ENCODE measurements around the gene SHOX.
"Not testable (repeated sequence)": the region's sequence is repeated elsewhere in the genome, so short reads cannot be mapped to it uniquely, and the experiment has no call there.

Gene SHOX

DNA sequence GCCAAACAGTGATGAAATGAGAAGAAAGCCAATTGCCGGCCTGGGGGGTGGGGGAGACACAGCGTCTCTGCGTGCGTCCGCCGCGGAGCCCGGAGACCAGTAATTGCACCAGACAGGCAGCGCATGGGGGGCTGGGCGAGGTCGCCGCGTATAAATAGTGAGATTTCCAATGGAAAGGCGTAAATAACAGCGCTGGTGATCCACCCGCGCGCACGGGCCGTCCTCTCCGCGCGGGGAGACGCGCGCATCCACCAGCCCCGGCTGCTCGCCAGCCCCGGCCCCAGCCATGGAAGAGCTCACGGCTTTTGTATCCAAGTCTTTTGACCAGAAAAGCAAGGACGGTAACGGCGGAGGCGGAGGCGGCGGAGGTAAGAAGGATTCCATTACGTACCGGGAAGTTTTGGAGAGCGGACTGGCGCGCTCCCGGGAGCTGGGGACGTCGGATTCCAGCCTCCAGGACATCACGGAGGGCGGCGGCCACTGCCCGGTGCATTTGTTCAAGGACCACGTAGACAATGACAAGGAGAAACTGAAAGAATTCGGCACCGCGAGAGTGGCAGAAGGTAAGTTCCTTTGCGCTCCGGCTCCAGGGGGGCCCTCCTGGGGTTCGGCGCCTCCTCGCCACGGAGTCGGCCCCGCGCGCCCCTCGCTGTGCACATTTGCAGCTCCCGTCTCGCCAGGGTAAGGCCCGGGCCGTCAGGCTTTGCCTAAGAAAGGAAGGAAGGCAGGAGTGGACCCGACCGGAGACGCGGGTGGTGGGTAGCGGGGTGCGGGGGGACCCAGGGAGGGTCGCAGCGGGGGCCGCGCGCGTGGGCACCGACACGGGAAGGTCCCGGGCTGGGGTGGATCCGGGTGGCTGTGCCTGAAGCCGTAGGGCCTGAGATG, at the start of gene SHOX:
Gene SHOX (plus strand): TSS at position 180 of the 885 bp plus-strand sequence. CDS start 107 bp downstream, at position 287.
- in situ Hi-C loops (cut with HindIII; ENCODE audit: low sequenced_read_pairs): no loop called here

DNA sequence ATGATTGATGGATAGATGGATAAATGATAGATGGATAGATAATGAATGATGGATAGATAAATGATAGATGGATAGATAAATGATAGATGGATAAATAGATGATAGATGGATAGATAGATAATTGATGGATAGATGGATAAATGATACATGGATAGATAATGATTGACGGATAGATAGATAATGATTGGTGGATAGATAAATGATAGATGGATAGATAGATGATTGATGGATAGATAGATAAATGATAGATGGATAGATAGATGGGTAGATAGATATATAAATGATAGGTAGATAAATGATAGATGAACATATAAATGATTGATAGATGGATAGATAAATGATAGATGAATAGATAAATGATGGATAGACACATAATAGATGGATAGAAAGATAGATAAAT, 49.5 kb upstream of the SHOX start:
- in situ Hi-C loops (cut with HindIII; ENCODE audit: low sequenced_read_pairs): no loop called here

DNA sequence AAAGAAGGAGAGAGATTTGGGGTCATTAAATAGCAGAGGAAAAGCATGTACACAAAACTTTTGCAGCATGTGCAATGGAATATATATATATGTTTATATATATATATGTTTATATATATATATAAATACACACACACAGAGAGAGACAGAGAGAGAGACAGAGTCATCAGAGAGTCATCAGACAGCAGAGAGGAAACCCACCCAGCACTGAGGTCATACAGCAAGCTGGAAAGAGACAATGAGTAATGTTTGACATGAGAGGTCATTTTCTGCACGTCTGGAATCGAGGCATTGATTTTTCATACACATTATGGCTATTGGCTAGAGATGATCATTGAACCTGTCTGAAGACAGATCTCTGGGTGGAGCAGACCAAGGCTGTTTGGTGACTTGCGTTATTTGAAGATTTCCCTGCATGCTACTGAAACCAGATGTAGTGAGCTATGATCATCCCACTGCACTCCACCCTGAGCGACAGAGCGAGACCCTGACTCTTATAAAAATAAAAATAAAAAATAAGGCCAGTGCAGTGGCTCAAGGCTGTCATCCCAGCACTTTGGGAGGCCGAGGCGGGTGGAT, 48.8 kb upstream of the SHOX start:
- in situ Hi-C loops (cut with HindIII; ENCODE audit: low sequenced_read_pairs): no loop called here

DNA sequence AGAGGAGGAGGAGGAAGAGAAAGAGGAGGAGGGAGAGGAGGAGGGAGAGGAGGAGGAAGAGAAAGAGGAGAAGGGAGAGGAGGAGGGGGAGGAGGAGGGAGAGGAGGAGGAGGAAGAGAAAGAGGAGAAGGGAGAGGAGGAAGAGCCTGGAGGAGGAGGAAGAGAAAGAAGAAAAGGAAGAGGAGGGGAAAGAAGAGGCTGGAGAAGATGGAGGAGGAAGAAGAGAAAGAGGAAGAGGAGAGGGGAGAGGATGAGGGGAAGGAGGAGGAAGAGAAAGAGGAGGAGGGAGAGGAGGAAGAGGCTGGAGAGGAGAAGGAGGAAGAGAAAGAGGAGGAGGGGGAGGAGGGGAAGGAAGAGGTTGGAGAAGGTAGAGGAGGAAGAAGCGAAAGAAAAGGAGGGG, 46.0 kb upstream of the SHOX start:
- in situ Hi-C loops (cut with HindIII; ENCODE audit: low sequenced_read_pairs): no loop called here

DNA sequence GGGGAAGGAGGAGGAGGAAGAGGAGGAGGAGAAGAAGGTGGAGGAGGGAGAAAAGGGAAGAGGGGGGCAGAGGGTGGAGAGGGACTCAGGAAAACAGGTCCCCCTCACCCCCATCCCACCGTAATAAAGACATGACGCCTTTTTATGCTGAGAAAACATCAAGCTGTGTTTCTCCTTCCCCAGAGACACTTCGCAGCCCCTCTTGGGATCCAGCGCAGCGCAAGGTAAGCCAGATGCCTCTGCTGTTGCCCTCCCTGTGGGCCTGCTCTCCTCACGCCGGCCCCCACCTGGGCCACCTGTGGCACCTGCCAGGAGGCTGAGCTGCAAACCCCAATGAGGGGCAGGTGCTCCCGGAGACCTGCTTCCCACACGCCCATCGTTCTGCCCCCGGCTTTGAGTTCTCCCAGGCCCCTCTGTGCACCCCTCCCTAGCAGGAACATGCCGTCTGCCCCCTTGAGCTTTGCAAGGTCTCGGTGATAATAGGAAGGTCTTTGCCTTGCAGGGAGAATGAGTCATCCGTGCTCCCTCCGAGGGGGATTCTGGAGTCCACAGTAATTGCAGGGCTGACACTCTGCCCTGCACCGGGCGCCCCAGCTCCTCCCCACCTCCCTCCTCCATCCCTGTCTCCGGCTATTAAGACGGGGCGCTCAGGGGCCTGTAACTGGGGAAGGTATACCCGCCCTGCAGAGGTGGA, 45.3 kb upstream of the SHOX start:
- in situ Hi-C loops (cut with HindIII; ENCODE audit: low sequenced_read_pairs): no loop called here

DNA sequence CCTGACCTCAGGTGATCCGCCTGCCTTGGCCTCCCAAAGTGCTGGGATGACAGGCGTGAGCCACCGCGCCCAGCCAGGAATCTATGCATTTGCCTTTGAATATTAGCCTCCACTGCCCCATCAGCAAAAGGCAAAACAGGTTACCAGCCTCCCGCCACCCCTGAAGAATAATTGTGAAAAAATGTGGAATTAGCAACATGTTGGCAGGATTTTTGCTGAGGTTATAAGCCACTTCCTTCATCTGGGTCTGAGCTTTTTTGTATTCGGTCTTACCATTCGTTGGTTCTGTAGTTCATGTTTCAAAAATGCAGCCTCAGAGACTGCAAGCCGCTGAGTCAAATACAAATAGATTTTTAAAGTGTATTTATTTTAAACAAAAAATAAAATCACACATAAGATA, 44.2 kb upstream of the SHOX start:
- in situ Hi-C loops (cut with HindIII; ENCODE audit: low sequenced_read_pairs): no loop called here

DNA sequence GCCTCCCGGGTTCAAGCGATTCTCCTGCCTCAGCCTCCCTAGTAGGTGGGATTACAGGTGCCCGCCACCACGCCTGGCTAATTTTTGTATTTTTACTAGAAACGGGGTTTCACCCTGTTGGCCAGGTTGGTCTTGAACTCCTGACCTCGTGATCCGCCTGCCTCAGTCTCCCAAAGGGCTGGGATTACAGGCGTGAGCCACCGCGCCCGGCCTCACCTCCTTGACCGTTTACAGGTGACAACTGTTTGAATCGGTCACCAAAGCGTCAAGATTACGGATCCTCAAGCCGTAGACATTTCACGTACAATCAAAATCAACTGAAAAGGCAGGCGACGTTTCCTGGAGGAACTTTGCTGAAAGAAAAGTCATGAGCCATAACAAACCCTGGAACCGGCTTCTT, 41.3 kb upstream of the SHOX start:
- in situ Hi-C loops (cut with HindIII; ENCODE audit: low sequenced_read_pairs): not testable (repeated sequence)

DNA sequence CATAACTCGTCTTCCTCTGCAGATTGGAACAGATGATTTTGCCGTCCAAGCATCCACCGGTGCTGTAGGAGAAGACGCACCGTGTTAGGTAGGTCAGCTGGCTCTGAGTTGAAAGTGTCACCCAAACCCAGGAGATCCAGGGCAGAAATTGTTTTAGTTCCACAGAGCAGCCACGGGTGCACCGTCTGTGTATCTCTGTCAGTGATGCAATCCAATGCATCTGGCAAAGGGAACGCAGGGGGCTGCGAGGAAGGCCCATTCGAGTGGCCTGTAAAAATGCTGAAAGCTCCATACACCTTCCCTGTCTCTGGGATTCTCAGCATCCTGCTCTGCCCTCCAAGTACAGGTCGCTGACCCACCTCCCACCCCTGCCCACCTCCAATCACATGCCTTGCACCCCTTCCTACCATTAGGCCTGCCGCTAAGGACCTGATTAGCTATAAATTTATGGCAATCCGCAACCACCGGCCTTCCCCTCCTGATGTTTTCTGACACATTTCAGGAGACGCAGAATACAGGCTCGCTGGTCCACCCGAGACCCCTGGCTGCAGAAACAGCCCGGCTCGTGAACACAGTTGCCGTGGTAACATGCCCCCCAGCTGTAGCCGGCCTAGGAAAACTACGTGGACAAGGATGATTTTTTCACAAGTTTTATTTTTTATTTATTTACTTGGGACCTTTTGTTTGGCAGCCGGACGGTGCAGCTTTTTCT, 39.7 kb upstream of the SHOX start:
- in situ Hi-C loops (cut with HindIII; ENCODE audit: low sequenced_read_pairs): no loop called here

DNA sequence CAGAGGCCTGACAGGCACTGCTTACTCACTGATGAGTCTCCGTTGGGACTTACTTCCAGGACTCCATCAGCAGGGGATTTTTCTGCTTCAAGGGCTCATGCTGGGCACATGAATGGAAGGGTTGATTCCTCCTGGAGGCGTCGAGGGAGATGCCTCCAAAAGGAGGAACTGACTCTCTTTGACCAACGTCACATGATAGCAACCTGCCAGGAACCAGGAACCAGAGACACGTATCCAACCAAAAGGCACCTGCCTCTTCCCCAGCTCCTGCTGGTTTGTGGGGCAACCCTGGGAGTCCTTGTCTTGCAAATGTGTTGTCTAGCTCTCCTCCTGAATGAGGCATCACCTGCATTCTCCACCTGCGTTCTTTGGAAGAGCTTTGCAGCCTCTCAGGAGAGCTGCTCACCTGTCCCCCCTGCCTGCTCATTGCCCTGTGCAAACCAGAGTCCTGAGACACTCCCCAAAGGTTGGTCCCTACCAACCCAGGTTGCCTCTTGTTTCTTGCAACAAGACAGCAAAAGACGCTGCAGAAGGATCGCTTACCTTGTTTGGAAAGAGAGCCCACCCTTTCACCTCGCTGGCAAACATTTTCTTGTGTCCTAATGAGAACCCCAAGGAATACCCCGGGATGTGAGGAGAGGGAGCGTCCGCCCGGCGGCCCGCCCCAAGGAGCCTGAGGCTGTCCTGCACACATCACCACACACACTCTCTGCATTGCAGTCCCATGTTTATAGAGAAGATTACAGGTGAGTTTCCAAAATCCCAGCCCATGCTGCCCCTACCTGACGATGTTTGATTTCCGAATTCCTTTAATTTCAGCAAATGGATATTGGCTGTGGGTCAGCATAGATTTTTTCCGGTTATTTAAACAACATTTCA, 30.5 kb upstream of the SHOX start:
- in situ Hi-C loops (cut with HindIII; ENCODE audit: low sequenced_read_pairs): no loop called here

DNA sequence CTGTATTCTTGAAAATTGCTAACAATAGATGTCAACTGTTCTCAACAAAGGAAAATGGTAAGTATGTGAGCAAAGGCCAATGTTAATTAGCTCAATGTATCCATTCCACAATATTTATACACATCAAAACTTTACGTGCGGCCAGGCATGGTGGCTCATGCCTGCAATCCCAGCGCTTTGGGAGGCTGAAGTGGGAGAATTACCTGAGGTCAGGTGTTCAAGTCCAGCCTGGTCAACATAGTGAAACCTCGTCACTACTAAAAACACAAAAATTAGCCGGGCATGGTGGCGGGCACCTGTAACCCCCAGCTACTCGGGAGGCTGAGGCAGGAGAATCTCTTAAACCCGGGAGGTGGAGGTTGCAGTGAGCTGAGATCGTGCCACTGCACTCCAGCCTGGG, 27.6 kb upstream of the SHOX start:
- in situ Hi-C loops (cut with HindIII; ENCODE audit: low sequenced_read_pairs): not testable (repeated sequence)

DNA sequence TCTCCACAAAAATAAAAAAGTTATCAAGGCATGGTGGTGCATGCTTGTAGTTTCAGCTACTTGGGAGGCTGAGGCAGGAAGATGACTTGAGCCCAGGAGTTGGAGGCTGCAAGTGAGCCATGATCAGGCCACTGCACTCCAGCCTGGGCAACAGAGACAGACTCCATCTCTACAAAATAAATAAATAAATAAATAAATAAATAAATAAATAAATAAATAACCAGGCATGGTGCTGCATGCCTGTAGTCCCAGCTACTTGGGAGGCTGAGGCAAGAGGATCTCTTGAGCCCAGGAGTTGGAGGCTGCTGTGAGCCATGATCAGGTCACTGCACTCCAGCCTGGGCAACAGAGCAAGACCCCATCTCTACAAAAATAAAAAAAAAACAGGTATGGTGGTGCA, 26.0 kb upstream of the SHOX start:
- in situ Hi-C loops (cut with HindIII; ENCODE audit: low sequenced_read_pairs): not testable (repeated sequence)

DNA sequence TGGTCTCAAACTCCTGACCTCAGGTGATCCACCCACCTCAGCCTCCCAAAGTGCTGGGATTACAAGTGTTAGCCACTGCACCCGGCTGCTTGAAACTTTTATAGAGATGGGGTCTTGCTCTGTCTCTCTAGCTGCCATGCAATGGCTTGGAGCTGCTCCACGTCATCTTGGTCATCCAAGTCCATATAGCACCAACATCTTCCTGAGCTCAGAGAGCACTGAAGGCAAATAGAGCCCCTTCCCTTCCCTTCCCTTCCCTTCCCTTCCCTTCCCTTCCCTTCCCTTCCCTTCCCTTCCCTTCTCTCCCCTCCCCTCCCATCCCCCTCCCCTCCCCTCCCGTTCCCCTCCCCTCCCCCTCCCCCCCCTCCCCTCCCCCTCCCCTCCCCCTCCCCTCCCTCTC, 22.5 kb upstream of the SHOX start:
- in situ Hi-C loops (cut with HindIII; ENCODE audit: low sequenced_read_pairs): not testable (repeated sequence)

DNA sequence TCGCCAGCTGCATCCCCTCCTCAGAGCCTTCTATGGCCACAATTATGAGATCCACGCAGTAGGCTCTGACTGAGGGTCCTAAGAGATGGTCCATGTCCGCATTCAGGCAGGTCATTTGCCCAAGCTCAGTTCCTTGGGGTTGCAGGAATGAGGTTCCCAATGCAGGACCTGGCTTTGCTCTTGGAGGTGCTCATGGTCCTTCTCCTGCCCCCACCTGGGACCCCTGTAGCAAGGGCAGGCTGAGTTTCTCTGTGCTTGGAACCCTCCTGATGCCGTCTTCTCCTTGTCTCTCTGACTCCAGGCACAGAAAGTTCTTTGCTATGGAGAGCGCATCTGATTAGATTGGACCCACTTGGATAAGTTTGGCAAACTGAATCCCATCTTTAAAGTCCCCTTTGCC, 16.5 kb upstream of the SHOX start:
- in situ Hi-C loops (cut with HindIII; ENCODE audit: low sequenced_read_pairs): no loop called here

DNA sequence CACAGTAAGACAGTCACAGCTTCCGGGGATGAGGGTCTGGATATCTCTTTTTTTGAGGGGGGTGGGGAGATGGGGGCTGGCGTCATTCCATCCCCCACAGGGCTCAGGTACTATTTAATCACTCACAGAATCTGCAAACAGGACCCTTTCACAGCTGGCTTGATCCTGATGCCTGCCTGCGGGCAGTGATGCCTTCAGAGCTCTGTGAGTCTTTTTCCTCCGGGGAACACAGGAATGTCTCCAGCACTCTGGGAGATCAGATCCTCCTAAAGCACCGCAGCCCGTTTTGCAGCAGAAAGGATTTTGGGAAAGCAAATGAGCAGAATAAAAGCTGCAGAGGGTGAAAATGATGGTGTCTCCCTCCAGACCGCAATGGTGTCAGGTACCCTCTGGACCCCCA, 13.2 kb upstream of the SHOX start:
- in situ Hi-C loops (cut with HindIII; ENCODE audit: low sequenced_read_pairs): no loop called here

DNA sequence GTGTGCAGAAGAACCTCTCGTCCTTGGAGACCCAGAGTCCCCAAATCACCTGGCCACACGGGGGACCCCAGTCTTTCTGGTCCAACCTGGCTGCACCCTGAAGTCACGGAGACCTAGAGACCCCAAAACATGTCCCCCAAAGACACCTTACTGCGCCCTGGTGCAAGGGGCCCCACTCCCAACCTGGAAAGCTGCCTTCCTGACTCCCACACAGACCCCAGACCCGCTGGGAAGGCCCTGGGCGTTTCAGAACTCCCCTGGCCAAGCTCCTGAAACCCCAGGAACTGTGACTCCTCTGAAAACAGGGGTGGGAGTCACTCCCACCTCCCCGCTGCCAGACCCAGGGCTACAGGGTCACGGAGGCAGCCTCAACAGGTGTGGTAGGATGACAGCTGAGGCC, 12.7 kb upstream of the SHOX start:
- in situ Hi-C loops (cut with HindIII; ENCODE audit: low sequenced_read_pairs): no loop called here

DNA sequence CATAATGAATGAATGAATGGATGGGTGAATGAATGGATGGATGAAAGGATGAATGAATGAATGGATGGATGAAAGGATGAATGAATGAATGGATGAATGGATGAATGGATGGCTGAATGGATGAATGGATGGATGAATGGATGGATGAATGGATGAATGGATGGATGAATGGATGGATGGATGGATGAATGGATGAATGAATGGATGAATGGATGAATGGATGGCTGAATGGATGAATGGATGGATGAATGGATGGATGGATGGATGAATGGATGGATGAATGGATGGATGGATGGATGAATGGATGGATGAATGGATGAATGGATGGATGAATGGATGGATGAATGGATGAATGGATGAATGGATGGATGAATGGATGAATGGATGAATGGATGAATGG, 12.3 kb upstream of the SHOX start:
- in situ Hi-C loops (cut with HindIII; ENCODE audit: low sequenced_read_pairs): not testable (repeated sequence)

DNA sequence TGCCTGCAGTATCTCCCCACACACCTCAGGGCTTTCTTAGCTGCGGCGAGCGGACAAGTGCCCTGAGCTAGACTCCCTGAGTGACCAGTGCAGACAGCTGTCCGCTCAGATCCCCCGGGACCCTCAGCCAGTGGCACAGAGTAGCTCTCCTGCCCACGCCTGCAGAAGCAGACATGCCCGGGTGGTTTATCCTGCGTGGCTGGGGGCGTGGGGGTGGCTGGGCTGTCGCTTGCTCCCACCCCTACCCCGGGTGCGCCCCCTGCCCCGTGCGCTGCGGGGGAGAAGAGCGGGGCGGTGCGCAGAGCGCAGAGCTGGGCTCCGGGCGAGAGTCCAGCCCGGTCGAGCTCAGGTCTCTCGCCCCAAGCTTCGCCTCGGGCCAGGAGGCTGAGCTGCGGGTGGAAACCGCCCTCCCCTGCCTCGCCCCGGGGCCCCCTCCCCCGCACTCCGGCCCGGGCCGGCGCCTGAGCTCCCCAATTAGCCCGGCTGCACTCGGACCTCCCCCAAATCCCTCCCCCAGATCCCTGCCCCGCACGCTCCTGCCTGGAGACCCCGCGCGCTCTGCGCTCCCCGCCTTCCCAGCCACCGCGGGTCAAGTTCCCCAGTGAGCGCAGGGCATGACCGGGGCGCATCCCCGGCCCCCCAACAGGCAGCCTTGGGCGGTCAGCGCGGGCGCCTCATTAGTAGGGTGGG, 11.7 kb upstream of the SHOX start:
- in situ Hi-C loops (cut with HindIII; ENCODE audit: low sequenced_read_pairs): no loop called here

DNA sequence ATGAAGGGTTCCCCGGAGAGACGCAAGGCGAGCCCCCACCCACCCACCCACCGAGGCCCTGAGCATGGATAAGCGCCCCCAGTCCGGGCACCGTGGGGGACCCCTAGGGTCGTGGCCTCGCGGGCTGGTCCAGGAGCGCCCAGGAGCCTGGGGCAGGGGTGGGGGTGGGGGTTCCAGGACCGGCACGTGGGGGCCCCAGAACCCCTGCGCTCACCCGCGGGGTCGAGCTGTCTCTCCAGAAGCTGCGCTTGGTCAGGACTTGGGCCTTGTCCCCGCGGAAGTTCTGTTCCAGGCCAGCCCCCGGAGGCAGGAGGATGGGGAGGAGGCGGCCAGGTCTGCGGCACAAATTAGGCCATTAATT, 11.2 kb upstream of the SHOX start:
- in situ Hi-C loops (cut with HindIII; ENCODE audit: low sequenced_read_pairs): no loop called here

DNA sequence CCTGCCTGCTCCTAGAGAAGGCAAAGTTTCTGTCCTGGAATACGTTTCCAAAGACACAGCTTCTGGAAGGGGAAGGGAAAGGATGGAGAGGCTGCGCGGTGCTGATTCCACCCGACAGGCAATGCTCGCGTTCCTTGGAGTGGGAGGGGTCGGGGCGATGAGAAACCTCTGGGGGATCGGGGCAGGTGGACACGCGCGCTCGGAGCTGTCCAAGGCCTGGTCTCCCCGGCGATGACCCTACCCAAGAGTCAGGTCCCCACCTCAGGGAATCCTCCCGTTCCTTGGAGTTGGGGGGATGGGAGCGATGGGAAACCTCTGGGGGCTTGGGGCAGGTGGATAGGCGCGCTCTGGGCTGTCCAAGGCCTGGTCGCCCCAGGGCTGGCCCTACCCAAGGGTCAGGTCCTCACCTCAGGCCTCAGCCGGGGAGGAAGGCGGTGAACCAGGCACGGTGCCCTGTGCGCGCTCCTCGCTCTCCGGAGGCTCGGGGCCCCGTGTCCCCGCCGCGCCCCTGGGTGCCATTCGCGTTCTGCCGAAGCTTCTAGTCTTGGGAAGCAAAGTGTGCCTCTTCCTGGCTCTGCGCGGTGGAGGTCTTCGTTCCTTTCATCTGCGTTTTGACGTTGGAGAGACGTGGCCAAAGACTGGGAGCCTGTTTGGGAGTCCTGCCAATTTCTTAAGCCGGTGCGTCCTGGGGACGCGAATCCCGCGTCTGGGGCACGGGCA, 10.6 kb upstream of the SHOX start:
- in situ Hi-C loops (cut with HindIII; ENCODE audit: low sequenced_read_pairs): no loop called here

Measured in DLD1 (cell line).